SU-DHL-6 (cell line): Measurements from ENCODE around the gene KDM5D.

Experiments
- EZH2phosphoT487 ChIP-seq: fragments of 200-600 bp; sonication (generic), shearing (Covaris generic); conservative IDR thresholded peaks from 2 replicates; pipeline ENCODE4 v1.6.1; 2018; ENCODE audit warnings: mild to moderate bottlenecking, antibody characterized with exemption, low read length, moderate library complexity, mixed read lengths
- TF ChIP-seq, protein P1 (sequence below): fragments of 200-600 bp; sonication (generic); IDR thresholded peaks from one replicate; pipeline ENCODE4 v1.5.1; 2017; ENCODE audit warnings: antibody characterized with exemption, mild to moderate bottlenecking, low read length, moderate library complexity; ENCODE audit not compliant: insufficient read depth, poor library complexity, severe bottlenecking

DNA sequence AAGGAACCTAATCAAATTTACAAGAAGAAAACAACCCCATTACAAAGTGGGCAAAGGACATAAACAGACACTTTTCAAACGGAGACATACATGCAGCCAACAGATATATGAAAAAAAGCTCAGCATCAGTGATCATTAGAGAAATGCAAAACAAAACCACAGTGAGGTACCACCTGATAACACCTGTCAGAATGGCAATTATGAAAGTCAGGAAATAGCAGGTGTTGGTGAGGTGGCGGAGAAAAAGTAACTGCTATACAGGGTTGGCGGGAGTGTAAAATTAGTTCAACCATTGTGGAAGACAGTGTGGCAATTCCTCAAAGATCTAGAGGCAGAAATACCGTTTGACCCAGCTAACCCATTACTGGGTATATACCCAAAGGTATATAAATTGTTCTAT lies 31.1 kb downstream of the KDM5D start:
- TF ChIP-seq, protein P1, sequence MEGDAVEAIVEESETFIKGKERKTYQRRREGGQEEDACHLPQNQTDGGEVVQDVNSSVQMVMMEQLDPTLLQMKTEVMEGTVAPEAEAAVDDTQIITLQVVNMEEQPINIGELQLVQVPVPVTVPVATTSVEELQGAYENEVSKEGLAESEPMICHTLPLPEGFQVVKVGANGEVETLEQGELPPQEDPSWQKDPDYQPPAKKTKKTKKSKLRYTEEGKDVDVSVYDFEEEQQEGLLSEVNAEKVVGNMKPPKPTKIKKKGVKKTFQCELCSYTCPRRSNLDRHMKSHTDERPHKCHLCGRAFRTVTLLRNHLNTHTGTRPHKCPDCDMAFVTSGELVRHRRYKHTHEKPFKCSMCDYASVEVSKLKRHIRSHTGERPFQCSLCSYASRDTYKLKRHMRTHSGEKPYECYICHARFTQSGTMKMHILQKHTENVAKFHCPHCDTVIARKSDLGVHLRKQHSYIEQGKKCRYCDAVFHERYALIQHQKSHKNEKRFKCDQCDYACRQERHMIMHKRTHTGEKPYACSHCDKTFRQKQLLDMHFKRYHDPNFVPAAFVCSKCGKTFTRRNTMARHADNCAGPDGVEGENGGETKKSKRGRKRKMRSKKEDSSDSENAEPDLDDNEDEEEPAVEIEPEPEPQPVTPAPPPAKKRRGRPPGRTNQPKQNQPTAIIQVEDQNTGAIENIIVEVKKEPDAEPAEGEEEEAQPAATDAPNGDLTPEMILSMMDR = no peak
- no peak for TF ChIP-seq EZH2phosphoT487
